ES-I3 (cell line): ENCODE measurements around the gene NBPF3.

Source experiments
- H3K36me3 ChIP-seq: 2 replicates; pipeline ENCODE4 v1.6.1; 2013; ENCODE audit warnings: mild to moderate bottlenecking, low read length, control low read depth, moderate library complexity; ENCODE audit not compliant: insufficient read depth
- H3K4me1 ChIP-seq: 2 replicates; pipeline ENCODE4 v1.6.1; 2013; ENCODE audit warnings: mild to moderate bottlenecking, control low read depth, low read length; ENCODE audit not compliant: insufficient read depth
- H3K9ac ChIP-seq: 2 replicates; pipeline ENCODE4 v1.6.1; 2013; ENCODE audit warnings: low read depth, mild to moderate bottlenecking, low read length, moderate library complexity
- H3K9me3 ChIP-seq: 2 replicates; pipeline ENCODE4 v1.6.1; 2013; ENCODE audit warnings: mild to moderate bottlenecking, low read length, moderate library complexity; ENCODE audit not compliant: control insufficient read depth, insufficient read depth

Gene NBPF3

DNA sequence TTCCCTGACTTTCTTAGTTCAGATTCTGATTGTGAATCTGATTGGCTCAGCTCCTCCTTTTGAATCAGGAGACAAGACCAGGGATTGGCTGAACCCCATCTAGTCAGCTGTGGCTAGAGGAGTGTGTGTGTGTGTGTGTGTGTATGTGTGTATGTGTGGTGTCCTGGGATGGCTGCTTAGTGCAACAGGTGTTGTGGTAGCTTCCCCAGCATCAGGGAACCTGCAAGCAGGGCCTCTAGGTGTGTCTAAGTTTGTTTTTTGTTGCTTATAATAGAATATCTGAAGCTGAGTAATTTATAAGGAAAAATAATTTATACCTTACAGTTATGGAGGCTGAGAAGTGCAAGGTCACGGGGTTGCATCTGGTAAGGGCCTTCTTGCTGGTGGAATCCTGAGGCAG lies 56.1 kb downstream of the NBPF3 start:
- no peaks in the 10 kb centered on the region; the same call in 1 of the 2 replicates for H3K9me3 ChIP-seq
- no peak overlapping the region for H3K9ac ChIP-seq
- no peaks in the 10 kb centered on the region for H3K36me3 ChIP-seq
- H3K4me1 ChIP-seq = peaks cover 7% of the 10 kb centered on the region; the same call in 1 of the 2 replicates

DNA sequence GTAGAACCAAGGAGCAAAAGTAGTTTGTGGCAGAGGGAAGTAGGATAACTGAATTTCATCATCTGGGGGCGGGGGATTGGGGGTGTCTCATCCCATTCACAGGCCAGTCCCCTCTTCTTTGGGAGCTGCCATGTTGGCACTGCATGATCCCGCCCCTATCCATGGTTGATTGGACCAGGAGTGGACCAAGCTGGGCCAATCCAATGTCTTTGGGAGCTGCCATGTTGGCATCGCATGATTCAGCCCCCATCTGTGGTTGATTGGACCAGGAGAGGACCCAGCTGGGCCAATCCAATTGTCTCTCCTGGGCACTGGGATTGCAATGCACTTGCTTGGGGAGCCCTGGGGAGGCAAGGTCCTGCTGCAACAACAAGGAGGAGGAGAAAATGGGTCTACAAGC lies 56.9 kb downstream of the NBPF3 start:
- Histone ChIP-seq H3K36me3 (no peaks in the 10 kb centered on the region), H3K4me1 (peaks cover 7% of the 10 kb centered on the region; the same call in 1 of the 2 replicates), H3K9ac (no peak overlapping the region), H3K9me3 (no peaks in the 10 kb centered on the region; the same call in 1 of the 2 replicates)

DNA sequence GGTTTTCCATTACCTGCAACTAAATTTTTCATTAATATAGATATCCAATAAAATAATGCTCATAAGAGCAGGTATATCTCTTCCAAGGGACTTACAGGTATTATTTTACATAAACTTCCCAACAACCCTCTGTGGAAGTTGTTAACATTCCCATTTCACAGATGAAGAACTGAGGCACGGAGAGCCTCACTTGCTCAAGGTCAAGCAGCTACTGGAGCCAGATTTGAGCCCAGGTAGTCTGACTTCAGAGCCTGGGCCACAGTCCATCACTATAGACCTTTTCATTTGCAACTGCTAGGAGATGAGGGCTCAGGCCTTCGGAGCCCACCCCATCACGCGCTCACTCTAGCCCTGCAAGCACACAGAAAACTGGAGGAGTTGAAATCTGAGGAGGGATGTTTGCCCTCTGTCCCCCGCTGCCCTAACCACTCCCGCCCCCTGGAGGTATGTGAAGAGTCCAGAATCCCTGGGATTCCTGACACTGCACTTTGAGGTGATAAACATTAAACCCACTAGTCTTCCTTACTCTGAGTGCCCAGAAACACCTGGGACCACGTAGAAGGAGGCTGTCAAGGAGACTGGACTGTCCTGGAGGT lies 57.6 kb downstream of the NBPF3 start:
- H3K9ac ChIP-seq = no peak overlapping the region

DNA sequence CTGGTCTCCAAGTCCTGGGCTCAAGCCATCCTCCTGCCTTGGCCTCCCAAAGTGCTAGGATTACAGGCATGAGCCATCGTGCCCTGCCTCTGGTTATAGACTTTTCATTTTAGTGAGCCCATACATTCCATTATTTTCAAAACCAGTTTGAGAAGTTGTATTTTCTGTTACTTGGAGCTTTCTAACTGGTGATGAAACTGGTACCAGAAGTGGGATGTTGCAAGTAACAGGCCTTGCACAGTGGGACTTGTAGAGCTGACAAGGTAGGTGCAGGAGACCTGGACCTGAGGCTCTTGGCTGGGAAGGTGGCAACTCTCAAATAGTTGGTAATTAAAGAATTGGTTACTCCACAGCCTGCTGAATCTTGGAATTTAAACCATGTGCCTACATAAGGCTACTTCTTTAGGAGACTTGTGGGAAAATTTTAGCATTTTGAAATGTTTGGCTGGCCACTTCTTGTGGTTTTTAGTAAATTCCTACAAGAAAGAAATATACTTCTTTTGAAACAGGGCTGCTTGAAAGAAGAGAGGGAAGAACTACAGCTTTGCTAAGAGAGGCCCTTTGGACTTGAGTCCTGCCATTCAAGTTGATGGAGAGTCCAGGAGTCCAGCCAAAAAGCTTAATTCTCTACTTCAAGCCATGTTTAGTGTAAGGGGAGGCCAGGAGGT lies 59.5 kb downstream of the NBPF3 start:
- Histone ChIP-seq H3K4me1 (peaks cover 3% of the 10 kb centered on the region; the same call in 1 of the 2 replicates), H3K9me3 (no peaks in the 10 kb centered on the region; the same call in 1 of the 2 replicates), H3K9ac (no peak overlapping the region), H3K36me3 (no peaks in the 10 kb centered on the region)

More for the DNA sequence above, 57.6 kb downstream of the NBPF3 start:
- no peaks in the 10 kb centered on the region; the same call in 1 of the 2 replicates for H3K9me3 ChIP-seq
- H3K36me3 ChIP-seq = no peaks in the 10 kb centered on the region
- peaks cover 3% of the 10 kb centered on the region; the same call in 1 of the 2 replicates for H3K4me1 ChIP-seq

DNA sequence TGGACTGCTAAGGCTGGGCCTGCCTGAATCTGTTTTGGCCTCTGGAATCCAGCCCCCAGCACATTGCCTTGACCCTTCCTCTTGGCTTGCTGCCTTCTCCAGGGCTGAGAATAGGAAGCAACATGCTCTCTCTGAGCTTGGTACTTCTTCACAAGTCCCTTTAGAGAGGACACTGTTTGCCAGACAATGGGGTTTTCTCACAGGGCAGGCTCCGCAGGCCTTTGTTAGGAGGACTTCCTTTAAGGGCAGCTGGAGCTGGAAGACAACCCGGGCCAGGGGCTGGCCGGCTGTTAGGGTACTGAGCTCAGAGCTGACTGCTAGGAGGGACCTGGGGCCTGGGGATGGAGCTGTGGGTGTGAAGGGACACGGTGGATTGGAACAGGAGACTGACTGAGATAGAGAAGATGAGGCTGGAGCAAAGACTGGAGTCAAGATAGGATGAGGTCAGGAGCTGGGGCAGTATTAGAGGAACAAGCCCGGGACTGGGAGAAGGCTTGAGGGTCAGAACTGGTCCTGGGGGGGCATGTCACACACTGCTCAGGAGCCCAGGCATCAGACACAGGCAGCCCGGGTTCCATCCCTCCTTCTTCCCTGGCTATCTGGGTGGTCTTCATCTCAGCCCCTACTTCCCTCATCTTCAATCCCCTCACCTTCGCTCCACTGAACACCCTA lies 63.9 kb downstream of the NBPF3 start:
- Histone ChIP-seq H3K9ac (no peak overlapping the region), H3K36me3 (no peaks in the 10 kb centered on the region)

DNA sequence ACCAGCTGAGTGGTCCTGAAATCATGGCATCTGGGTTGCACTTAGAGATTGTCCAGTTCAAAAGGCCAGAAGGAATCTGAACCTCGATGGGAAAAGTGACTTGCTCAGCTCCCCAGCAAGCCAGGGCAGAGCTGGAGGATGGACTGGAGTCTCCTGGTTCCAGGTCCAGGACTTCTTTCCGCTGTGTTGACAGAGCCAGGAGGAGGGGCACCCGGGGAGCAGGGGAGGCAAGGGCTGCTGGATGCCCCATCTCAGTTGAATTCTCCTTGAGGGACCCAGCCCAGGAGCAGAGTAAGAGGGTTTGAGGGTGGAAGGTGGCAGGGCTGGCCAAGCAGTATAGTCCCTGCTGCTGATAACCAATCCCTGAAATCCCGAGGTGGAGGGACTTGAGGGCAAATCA lies 66.9 kb downstream of the NBPF3 start:
- Histone ChIP-seq H3K9ac (no peak overlapping the region), H3K4me1 (peaks cover 14% of the 10 kb centered on the region), H3K36me3 (no peaks in the 10 kb centered on the region), H3K9me3 (no peaks in the 10 kb centered on the region)

More for the DNA sequence above, 63.9 kb downstream of the NBPF3 start:
- Histone ChIP-seq H3K9me3 (no peaks in the 10 kb centered on the region; the same call in 1 of the 2 replicates), H3K4me1 (no peaks in the 10 kb centered on the region; the same call in 1 of the 2 replicates)

DNA sequence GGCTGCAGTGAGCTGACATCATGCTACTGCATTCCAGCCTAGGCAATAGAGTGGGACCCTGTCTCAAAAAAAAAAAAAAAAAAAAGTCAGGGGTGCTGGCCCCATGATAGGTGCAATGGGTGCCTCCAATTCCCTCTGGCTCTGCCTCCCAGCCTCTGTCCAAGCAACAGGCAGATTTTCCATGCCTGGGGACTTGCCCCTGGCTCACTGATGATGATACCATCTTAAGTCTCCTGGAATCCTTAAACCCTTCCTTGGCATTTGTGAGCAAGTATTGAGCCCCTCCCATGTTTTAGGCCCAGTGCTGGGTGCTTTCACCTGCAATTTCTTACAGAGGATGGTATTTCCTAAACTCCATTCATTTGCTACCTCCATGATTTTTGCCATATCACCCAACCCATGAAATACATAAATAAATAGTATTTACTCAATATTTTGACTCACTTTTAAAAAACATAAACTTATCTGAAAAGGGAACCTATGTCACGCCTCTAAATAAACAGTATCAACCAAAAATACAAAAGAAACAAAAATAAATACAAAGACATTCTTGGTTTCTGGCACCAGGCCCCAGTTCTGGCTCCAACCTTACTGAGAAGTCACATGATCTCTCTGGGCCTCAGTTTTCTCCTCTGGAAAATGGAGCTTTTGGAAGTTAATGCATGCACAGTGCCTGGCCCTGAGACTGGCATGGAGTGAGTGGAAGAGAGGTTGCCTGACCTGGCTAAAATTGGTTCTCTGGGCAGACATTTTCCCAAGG lies 67.8 kb downstream of the NBPF3 start:
- H3K36me3 ChIP-seq = no peaks in the 10 kb centered on the region
- H3K9ac ChIP-seq = no peak overlapping the region
- no peaks in the 10 kb centered on the region for H3K9me3 ChIP-seq
- peaks cover 14% of the 10 kb centered on the region for H3K4me1 ChIP-seq

DNA sequence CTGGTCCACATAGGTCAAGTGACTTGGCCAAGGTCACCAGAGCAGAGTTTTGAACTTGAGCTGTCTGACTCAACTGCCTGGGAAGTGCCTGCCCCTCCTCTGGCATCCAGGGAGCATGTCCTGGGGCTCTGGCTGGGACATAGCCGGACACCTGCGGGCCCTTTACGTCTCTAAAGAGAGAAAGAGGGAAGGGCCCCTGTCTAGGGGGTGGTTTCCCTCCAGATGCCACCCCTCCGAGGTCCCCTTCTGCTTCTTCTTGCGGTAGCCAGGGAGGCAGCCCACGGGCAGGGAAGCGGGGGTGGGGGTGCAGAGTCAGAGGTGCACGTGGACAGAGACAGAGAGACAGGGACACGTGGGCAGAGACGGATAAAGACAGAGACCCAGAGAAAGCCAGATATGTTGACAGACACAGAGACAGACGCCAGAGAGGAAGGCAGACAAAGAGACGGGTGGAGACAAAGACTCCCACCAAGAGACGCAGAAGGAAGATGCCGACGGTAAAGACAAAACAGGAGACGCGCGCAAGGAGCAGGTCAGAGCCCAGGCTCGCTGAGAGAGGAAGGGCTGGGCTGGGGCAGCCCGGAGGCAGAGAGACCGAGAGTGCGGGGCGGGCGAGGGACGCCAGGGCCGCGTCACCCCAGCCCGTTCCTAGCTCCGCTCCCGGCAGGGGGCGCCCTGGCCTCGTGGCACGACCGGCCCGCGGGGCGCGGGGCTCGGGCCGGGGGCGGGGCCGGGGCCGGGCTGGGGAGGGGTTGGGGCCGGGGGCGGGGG lies 68.8 kb downstream of the NBPF3 start:
- H3K36me3 ChIP-seq = no peaks in the 10 kb centered on the region
- H3K9ac ChIP-seq = peak overlapping the region; percentile 37; the same call in 1 of the 2 replicates
- H3K9me3 ChIP-seq = no peaks in the 10 kb centered on the region
- peaks cover 14% of the 10 kb centered on the region for H3K4me1 ChIP-seq

DNA sequence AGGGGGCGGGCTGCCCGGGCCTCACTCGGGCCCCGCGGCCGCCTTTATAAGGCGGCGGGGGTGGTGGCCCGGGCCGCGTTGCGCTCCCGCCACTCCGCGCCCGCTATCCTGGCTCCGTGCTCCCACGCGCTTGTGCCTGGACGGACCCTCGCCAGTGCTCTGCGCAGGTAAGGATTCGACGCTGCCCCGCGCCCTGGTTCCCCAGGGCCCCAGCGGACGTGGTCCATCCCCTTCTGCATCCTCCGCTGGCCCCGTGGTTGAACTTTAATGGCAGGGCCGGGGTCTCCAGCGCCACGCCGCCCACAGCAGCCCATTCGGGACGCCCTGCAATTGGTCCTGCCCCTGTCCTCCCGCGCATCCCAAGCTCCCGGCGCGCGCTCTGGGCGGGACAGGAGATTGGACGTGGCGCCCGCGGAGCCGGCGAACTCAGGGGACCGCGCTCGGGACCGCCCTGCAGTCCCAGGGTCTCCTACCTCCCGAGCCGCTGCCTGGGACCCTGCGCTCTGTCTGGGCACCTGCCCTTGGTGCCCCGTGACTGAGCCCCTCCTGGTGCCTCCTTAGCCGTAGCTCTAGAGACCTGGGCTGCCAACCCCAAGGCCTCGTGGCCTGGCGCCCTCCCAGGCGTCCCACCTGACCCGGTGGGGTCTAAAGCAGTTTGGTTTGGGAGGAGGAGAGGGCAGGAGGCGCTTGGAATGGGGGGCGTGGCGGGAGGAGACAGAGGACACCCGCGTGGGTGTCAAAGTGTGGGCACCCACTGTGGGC lies 69.6 kb downstream of the NBPF3 start, which contains the start of gene ALPL:
ALPL (plus strand) TSS at position 73 of the 762 bp plus-strand sequence. CDS start 44,659 bp downstream, outside the sequence.
- H3K9me3 ChIP-seq = no peaks in the 10 kb centered on the region
- H3K36me3 ChIP-seq = no peaks in the 10 kb centered on the region
- H3K4me1 ChIP-seq = peaks cover 14% of the 10 kb centered on the region
- H3K9ac ChIP-seq = peak within 1 kb of the TSS; percentile 52

DNA sequence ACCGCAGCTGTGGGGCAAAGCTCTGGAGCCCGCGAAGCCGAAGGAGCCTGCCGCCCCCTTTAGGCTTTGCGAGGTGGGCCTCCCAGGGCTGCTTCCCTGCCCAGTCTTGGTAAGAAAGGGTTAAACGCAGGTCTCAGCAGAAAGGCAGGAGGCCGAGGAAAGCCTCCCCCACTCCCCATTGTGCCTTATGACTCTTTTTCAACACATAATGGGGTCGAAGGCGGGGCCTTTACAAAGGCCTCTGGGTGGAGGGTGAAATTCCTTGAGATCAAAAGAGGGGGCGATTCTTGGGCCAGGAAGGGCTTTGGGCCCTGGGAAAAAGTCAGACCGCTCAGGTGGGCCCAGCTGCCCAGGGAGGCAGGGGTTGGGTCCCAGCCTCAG lies 70.2 kb downstream of the NBPF3 start:
- Histone ChIP-seq H3K4me1 (peaks cover 14% of the 10 kb centered on the region), H3K36me3 (no peaks in the 10 kb centered on the region), H3K9ac (peak overlapping the region; percentile 52), H3K9me3 (no peaks in the 10 kb centered on the region)

DNA sequence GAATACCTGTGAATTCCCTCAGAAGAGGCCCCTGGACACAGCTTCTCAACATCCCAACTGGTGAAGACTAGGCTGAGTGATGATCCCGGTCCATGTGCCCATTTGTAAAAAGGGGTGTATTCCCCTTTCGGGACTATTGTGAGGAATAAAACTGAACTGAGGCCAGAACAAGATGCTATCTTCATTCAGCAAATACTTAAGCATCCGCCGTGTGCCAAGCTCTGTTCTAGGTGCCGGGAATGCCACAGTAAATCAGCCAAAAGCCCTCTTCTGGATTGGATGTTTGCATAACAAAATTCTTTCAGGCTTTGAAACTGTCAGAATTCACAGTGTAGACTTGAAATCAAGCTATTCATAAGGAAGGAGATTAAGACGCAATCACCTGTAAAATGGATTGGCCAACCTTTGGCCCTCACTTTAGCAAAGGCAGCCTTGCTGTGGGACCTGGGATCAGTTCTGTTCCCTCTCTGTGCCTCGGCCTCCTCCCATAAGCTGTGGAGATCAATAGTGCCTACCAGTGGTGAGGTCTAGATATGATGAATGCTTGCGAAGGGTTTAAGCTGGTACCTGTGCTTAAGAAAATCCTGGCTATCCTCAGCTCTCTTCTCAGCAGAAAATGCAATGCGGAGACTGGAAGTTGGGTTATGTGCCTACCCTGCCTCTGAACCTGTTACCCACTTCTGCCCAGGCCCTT lies 71.1 kb downstream of the NBPF3 start:
- H3K9me3 ChIP-seq = no peaks in the 10 kb centered on the region
- no peak overlapping the region; the same call in 1 of the 2 replicates for H3K9ac ChIP-seq
- H3K4me1 ChIP-seq = peaks cover 14% of the 10 kb centered on the region
- H3K36me3 ChIP-seq = no peaks in the 10 kb centered on the region

DNA sequence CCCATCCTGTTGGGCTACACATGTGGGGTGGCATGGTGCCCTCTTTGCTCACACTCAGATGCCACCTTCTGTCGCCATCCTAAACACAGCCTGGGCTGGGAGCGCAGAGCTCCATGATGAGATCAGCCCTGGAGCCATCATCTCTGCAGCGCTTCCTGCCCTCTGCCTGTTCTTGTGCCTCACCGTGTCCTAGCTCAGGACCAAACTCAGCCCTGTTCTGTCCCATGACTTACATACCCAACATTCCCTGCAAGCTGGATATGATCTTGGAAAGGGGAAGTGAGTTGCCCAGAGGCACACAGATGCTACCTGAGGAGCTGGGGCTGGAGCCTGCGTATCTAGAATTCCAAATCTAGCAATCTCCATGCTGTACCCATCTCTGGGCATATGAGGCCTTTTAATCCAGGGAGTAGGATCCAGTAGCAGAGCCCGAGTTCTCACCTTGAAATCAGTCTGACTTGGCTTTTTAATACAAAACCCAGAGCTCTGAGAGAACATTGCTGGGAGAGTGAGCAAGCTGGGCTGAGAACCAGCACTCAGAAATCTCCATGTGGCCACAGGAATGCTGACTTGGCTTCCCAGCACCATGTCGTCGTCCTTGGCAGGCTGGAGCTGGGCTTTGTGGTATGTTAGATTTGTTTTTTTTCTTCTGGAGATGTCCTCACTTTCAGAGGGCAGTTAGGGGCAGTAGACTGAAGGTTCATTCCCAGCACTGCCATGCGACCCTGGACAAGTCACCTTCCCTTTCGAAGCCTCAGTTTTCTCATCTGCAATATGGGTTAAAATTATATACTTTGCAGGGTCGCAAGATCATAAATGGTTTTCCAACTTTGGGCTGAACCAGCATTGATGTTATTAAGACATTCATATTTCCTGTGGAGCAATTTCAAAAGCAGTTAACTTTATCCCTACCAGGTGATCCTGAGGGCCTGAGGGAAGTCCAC lies 71.9 kb downstream of the NBPF3 start:
- Histone ChIP-seq H3K9me3 (no peaks in the 10 kb centered on the region), H3K36me3 (no peaks in the 10 kb centered on the region), H3K9ac (no peak overlapping the region), H3K4me1 (peaks cover 15% of the 10 kb centered on the region)
